Choroid plexus epithelial cell (primary cell): ENCODE results near the gene RFXANK.

Source experiments
- DNase-seq: peaks from one replicate; pipeline ENCODE4 v3.0.0-alpha.2; 2010; ENCODE audit warnings: low read depth
- H3K4me3 ChIP-seq: 2 replicates; pipeline ENCODE4 v1.5.1; 2011; ENCODE audit warnings: low read depth, mild to moderate bottlenecking, control low read depth, low read length, moderate library complexity
- TF ChIP-seq, protein P1 (sequence below): conservative IDR thresholded peaks from 2 replicates; pipeline ENCODE4 v1.5.1; 2011; ENCODE audit warnings: low read depth, mild to moderate bottlenecking, control low read depth, inconsistent platforms, low read length, moderate library complexity

Gene RFXANK

DNA sequence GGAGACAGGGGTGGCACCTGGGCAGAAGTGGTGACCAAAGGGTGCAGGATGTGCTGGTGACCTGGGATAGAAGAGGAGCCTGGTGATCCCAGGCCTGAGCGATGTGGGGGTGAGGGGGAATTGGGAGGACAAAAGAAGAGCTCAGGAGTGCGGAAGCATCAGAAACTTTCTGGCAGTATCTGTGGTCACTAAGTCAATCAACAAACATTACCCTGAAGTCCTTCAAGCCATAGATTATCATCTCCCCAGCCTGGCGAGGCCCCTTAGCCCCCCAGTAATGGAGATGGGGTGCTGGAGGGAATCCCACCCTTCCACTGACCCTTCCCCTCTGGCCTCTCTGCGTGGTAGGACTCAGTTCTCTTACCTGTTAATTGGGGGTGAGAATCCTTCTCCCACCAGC, 32.5 kb upstream of the RFXANK start:
- TF ChIP-seq, protein P1, sequence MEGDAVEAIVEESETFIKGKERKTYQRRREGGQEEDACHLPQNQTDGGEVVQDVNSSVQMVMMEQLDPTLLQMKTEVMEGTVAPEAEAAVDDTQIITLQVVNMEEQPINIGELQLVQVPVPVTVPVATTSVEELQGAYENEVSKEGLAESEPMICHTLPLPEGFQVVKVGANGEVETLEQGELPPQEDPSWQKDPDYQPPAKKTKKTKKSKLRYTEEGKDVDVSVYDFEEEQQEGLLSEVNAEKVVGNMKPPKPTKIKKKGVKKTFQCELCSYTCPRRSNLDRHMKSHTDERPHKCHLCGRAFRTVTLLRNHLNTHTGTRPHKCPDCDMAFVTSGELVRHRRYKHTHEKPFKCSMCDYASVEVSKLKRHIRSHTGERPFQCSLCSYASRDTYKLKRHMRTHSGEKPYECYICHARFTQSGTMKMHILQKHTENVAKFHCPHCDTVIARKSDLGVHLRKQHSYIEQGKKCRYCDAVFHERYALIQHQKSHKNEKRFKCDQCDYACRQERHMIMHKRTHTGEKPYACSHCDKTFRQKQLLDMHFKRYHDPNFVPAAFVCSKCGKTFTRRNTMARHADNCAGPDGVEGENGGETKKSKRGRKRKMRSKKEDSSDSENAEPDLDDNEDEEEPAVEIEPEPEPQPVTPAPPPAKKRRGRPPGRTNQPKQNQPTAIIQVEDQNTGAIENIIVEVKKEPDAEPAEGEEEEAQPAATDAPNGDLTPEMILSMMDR, result no peak

DNA sequence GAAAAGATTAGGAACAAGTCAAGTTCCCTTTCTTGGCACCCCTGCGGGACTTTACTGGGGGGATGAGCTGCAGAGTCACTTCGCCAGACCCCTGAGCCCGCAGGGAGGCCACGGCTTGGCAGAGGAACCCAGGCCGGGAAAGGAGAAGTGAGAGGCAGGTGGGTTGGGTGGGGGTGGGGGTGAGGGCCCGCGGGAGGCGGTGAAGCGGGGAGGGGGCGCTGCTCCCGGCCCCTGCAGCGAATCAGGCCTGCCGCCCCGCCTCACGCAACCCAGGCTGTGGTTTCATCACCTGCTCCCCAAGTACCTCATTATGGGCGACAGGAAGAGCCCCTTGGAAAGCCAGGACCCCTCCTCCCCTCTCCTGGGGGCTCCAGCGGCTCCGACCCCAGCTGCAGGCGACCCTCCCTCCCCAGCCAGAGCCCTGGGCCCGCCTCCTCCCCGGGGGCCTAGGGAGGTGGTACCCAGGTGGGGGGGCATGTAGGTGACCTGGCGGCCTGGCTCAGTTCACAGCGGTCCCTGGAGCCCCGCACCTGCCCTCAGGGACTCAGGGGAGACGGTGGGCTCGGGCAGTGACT, 31.5 kb upstream of the RFXANK start:
- TF ChIP-seq, protein P1, result no peak
- H3K4me3 ChIP-seq, result no peak overlapping the region
- DNase-seq, result no peak

More for the DNA sequence above, 32.5 kb upstream of the RFXANK start:
- no peak for DNase-seq
- no peak overlapping the region for H3K4me3 ChIP-seq

DNA sequence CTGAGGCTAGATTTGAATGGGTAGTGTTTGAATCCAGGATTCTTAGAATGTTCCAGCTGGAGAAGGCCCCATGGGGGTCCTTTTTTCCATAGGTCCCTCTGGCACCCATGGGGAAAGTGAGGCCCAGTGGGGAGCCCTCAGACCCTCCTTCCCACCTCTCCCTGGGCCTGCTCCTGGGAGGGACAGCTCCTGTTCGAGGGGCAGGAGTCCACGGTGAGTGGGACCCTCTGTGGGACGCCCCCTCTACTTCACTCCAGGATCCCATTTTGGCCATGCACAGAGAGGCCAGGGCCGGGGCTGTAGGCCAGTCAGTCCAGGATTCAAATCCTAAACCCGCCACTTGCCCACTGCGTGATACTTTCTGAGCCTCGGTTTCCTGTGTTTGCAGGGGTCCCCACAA, 29.6 kb upstream of the RFXANK start:
- TF ChIP-seq, protein P1, result no peak

DNA sequence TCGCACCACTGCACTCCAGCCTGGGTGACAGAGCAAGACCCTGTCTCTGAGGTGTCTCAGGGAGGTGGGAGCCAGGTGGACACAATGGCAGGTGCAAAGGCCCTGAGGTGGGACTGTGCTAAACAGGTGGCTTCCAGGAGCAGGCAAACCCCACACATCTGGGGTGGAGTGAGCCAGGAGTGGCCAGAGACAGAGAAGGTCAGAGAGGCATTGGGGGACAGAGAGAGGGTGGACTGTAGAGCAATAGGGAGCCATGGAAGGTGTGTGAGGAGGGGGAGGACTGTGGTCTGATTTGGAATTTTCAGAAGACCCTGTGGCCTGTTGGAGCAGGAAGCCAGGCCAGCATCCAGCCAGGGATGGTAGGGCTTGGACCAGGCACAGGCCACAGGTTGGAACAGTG, 26.7 kb upstream of the RFXANK start:
- TF ChIP-seq, protein P1, result no peak
- DNase-seq, result no peak
- no peak overlapping the region for H3K4me3 ChIP-seq

More for the DNA sequence above, 29.6 kb upstream of the RFXANK start:
- no peak for DNase-seq
- H3K4me3 ChIP-seq, result no peak overlapping the region

DNA sequence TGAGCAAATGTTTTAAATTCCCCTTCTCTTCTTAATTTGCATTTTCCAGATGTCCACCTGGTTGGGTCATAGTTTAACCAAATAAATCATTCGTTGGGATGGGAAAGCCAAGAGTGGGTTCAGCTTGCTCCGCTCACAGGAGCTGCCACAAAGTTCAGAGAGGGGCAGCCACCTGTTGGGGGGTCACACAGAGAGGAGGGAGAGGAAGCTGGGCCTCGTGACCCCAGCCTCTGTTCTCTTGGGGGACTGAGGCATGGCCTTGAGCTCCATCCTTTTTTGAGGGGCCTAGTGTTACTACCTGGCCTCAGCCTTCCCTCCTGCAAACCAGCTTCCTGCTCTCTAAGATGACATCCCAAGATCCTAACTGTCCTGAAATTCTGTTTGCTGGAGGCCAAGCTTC, 24.4 kb upstream of the RFXANK start:
- H3K4me3 ChIP-seq, result no peak overlapping the region
- DNase-seq, result no peak
- TF ChIP-seq, protein P1, result no peak

DNA sequence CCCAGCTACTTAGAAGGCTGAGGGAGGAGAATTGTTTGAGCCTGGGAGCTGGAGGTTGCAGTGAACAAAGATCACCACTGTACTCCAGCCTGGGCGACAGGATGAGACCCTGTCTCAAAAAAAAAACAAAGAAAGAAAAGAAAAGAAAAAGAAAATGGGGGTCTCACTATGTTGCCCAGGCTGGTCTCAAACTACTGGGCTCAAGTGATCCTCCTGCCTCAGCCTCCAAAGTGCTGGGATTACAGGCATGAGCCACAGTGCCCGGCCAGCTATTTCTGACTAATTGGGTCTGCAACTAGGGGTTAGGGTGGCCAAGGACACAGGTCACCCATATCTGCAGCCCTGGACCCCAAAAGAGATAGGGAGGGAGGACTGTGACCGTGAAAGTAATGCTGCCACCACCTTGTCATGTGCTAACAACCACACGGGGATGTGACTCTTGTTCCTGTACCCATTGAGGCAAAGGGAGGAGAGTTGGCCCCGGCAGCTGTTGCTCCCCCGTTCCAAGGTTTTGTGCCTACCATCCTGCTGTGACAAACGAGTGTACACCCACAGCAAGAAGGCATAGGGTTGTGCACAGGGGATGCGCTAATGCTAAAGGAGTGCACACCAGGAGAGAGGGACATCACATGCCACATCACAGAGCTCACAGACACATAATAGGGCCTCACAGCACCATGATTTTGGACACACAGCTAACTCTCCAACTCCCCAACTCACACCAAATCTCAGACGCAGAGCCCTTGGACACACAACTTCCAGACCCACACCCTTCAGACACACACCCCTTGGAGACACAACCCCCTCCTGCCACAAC, 22.6 kb upstream of the RFXANK start:
- H3K4me3 ChIP-seq, result no peak overlapping the region
- TF ChIP-seq, protein P1, result no peak
- DNase-seq, result no peak
